ENCODE measurements around the gene PPP2R3B. TPM values are rescaled to one million over a fixed set of nuclear protein-coding genes. Genes with fewer than 3 reads are reported as not detected.

Gene PPP2R3B
- total RNA-seq, 1 experiment from 2014 or later, result 19.1 TPM

GRCh38 chrX:427812-428725 lies 41.4 kb upstream of the PPP2R3B start:
- H4K20me1 ChIP-seq (ENCODE audit: insufficient read depth), result no peaks in the 10 kb centered on the region
- no peaks in the 10 kb centered on the region for H3K79me2 ChIP-seq (ENCODE audit: insufficient read depth, low read length)
- no peak overlapping the region for H2AFZ ChIP-seq (ENCODE audit: low read depth, low read length, poor library complexity, severe bottlenecking)
- H3K4me2 ChIP-seq (ENCODE audit: low read length), result no peak overlapping the region
- ChIA-PET RAD21 (ENCODE audit: low non-redundant PET in 1 of 2, low total read pairs in 2 of 2, uncharacterized antibody in 2 of 2, unreplicated experiment in 2 of 2) (no interaction called here), POLR2A (no interaction called here), CTCF (no interaction called here)
- no peaks in the 10 kb centered on the region for H3K4me1 ChIP-seq (ENCODE audit: control insufficient read depth in 1 of 2, insufficient read depth in 2 of 2, low read length in 2 of 2)
- H3K27me3 ChIP-seq (ENCODE audit: insufficient read depth, low read length), result no peaks in the 10 kb centered on the region
- no peak overlapping the region for H3K9ac ChIP-seq (ENCODE audit: low read length)
- peak; percentile 44 for ATAC-seq
- H3K4me3 ChIP-seq (replicated peaks in 1 of 2; ENCODE audit: low read depth in 1 of 2, low read length in 2 of 2), result no peak overlapping the region
- intact Hi-C loops (cut with micrococcal nuclease), result loop anchor here (5.0 kb wide), 1 partner anchor 694 kb away; no protein-coding TSS in a partner anchor
- TF ChIP-seq REST (IDR thresholded peaks at IDR 0.05; ENCODE audit: low read depth) (no peak), YY1 (IDR thresholded peaks at IDR 0.05; ENCODE audit: extremely low read depth, insufficient replicate concordance, low read depth, low read length) (no peak), POLR2A (IDR thresholded peaks at IDR 0.05; ENCODE audit: borderline replicate concordance, extremely low read depth, insufficient read depth, insufficient read length) (no peak), RAD21 (IDR thresholded peaks at IDR 0.05; ENCODE audit: low read depth) (peak; percentile 48), SIN3A (IDR thresholded peaks at IDR 0.05; ENCODE audit: low read depth) (no peak), SRF (IDR thresholded peaks at IDR 0.05; ENCODE audit: low read depth) (no peak), TCF7L2 (IDR thresholded peaks at IDR 0.05; ENCODE audit: borderline replicate concordance, extremely low read depth, insufficient read depth, insufficient read length) (no peak), ZBTB33 (IDR thresholded peaks at IDR 0.05; ENCODE audit: extremely low read depth, insufficient replicate concordance, low read length) (no peak), CBX3 (IDR thresholded peaks at IDR 0.05; ENCODE audit: low read depth) (no peak), MAX (IDR thresholded peaks at IDR 0.05) (no peak), CTCF (IDR thresholded peaks at IDR 0.05 in 2 of 3, conservative IDR thresholded peaks at IDR 0.05 in 1 of 3; ENCODE audit: borderline replicate concordance in 1 of 3, insufficient read depth in 1 of 3, low read depth in 2 of 3, low read length in 2 of 3) (peak in 2 of 3 experiments; percentile 17 to 25; a peak in 3 of 6 replicates)
- no peaks in the 10 kb centered on the region for H3K36me3 ChIP-seq (ENCODE audit: control insufficient read depth in 1 of 2, insufficient read depth in 2 of 2, low read length in 2 of 2)
- no TSS peak for BruUV-seq (replicated peaks)
- no peaks in the 10 kb centered on the region for H3K9me3 ChIP-seq (ENCODE audit: control insufficient read depth in 1 of 2, insufficient read depth in 1 of 2, low read depth in 1 of 2, low read length in 2 of 2)
- no peak overlapping the region for H3K27ac ChIP-seq (ENCODE audit: low read depth, low read length)
- no peaks in the 10 kb centered on the region for H3K9me2 ChIP-seq (ENCODE audit: insufficient read depth)
- DNase-seq (ENCODE audit: low read depth, low spot score), result no peak

Measured in HCT116 (cell line).